CD4-positive, alpha-beta memory T cell (primary cell): Measurements from ENCODE around the gene COL7A1. TPM values are rescaled to one million over a fixed set of nuclear protein-coding genes. Genes with fewer than 3 reads are reported as not detected.
A peak's percentile ranks its signal among the peaks of the same experiment; 100 is the strongest.

Source experiments
- CTCF ChIA-PET: fragments of 350-600 bp; sonication (Branson Sonifier 250); formaldehyde crosslinking; loops from one replicate; lab custom pipeline; 2021; ENCODE audit warnings: inconsistent platforms; ENCODE audit not compliant: partially characterized antibody; lab: Charles Lee
- POLR2A ChIA-PET: fragments of 350-600 bp; sonication (Branson Sonifier 250); formaldehyde crosslinking; loops from one replicate; lab custom pipeline; 2021; ENCODE audit not compliant: partially characterized antibody; lab: Charles Lee
- DNase-seq, 5 donors: peaks; one replicate each; pipeline versions ENCODE4 v3.0.0 to v3.0.0-alpha.2; 2020 to 2022; ENCODE audit warnings: mixed read lengths in 1 of 5
- H3K27ac ChIP-seq: one replicate; pipeline ENCODE4 v1.7.0; 2013; ENCODE audit warnings: low read depth, low read length
- H3K27me3 ChIP-seq: 2 replicates; pipeline ENCODE4 v1.7.0; 2013; ENCODE audit warnings: mild to moderate bottlenecking, low read length, moderate library complexity; ENCODE audit not compliant: insufficient read depth
- H3K36me3 ChIP-seq: 2 replicates; pipeline ENCODE4 v1.7.0; 2013; ENCODE audit warnings: mild to moderate bottlenecking, low read length, moderate library complexity; ENCODE audit not compliant: insufficient read depth
- H3K4me1 ChIP-seq: 2 replicates; pipeline ENCODE4 v1.7.0; 2013; ENCODE audit warnings: mild to moderate bottlenecking, low read length, moderate library complexity; ENCODE audit not compliant: insufficient read depth
- H3K4me3 ChIP-seq, 2 donors: one replicate each; pipeline ENCODE4 v1.7.0; 2013; ENCODE audit warnings: low read length in 2 of 2, mild to moderate bottlenecking in 1 of 2
- H3K9me3 ChIP-seq, 2 donors: one replicate each; pipeline ENCODE4 v1.7.0; 2013; ENCODE audit warnings: low read length in 2 of 2, control low read depth in 1 of 2; ENCODE audit not compliant: control insufficient read depth in 1 of 2
- H3K27ac Mint-ChIP-seq, 7 donors: one replicate each; pipeline ENCODE4 v1.8.0; 2020 to 2021; ENCODE audit warnings: mixed read lengths in 7 of 7, mild to moderate bottlenecking in 6 of 7, inconsistent platforms in 3 of 7, moderate library complexity in 3 of 7
- H3K27me3 Mint-ChIP-seq, 2 donors: one replicate each; pipeline ENCODE4 v1.8.0; 2020 to 2021; ENCODE audit warnings: mixed read lengths in 2 of 2
- H3K36me3 Mint-ChIP-seq, 2 donors: one replicate each; pipeline ENCODE4 v1.8.0; 2020 to 2021; ENCODE audit warnings: mixed read lengths in 2 of 2, inconsistent platforms in 1 of 2, mild to moderate bottlenecking in 1 of 2
- H3K4me1 Mint-ChIP-seq, 4 donors: one replicate each; pipeline ENCODE4 v1.8.0; 2020 to 2021; ENCODE audit warnings: mixed read lengths in 4 of 4, mild to moderate bottlenecking in 1 of 4
- H3K4me3 Mint-ChIP-seq, 8 donors: one replicate each; pipeline ENCODE4 v1.8.0; 2020 to 2021; ENCODE audit warnings: mixed read lengths in 8 of 8, mild to moderate bottlenecking in 7 of 8, moderate library complexity in 6 of 8, inconsistent platforms in 3 of 8
- H3K9me3 Mint-ChIP-seq, 8 donors: one replicate each; pipeline ENCODE4 v1.8.0; 2020 to 2021; ENCODE audit warnings: mixed read lengths in 8 of 8, mild to moderate bottlenecking in 5 of 8, inconsistent platforms in 3 of 8, moderate library complexity in 1 of 8
- intact Hi-C: fragments of 100-400 bp; cut with micrococcal nuclease; formaldehyde crosslinking; loops from one replicate; pipeline ENCODE4 v1.15.1; 2023
- polyA plus RNA-seq, 2 donors: library from polyadenylated mRNA; unstranded; fragments of 300-500 nt; fragmentation: Illumina TruSeq; gene quantifications; one replicate each; pipeline ENCODE4 v1.2.3, GENCODE V29; 2021
- total RNA-seq, 2 experiments: library from RNA; stranded (reverse); gene quantifications; one replicate each; pipeline ENCODE4 v1.2.3, GENCODE V29; 2021

COL7A1 gene
- total and polyA plus RNA-seq, 4 experiments from 2014 or later: 1.2 to 1.9 TPM; not detected in 2

DNA sequence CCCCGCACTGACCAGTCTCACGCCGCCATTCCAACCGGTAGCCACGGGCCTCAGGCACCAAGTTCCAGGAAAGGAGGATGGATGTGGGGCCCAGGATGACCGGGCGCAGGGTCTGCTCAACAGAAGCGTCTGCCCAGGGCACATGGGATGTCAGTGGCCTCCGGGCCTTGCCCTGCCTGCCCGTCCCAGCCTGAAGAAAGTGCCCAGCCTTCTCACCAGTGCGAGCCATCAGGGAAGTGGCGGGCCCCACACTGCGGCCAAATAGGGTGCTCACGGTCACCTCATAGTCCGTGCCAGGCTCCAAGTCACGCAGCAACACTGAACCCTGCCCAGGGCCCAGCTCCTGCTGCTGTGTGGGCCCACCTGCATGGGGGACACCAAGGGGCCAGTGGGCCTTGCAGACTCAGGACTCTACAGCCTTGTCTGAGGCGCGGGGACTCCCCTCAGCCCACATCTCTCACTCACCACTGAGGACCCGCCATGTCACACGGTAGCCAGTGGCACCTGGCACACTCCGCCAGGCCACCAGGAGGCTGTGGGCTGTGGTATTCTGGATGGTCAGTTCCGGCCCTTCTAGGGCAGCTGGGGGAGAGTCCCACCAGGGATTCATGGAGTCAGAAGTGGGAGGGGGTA is 3.1 kb downstream of the COL7A1 start:
- CTCF ChIA-PET: no interaction called here
- peaks cover 0 to 2% (median 0%) of the 10 kb centered on the region in 8 donors for H3K9me3 Mint-ChIP-seq
- Histone ChIP-seq H3K9me3 (no peaks in the 10 kb centered on the region), H3K4me1 (no peaks in the 10 kb centered on the region), H3K36me3 (no peaks in the 10 kb centered on the region), H3K27me3 (no peaks in the 10 kb centered on the region), H3K4me3 (no peak overlapping the region), H3K27ac (no peak overlapping the region)
- POLR2A ChIA-PET: no interaction called here
- H3K27me3 Mint-ChIP-seq: peaks cover 14 to 32% of the 10 kb centered on the region in 2 donors
- DNase-seq: peak in 1 of 5 donors; percentile 20
- H3K36me3 Mint-ChIP-seq: peaks cover 0 to 3% of the 10 kb centered on the region in 2 donors
- H3K4me1 Mint-ChIP-seq: peaks cover 0 to 4% (median 1%) of the 10 kb centered on the region in 4 donors
- H3K27ac Mint-ChIP-seq: no peak overlapping the region
- intact Hi-C loops: no loop called here
- H3K4me3 Mint-ChIP-seq: no peak overlapping the region

- Histone ChIP-seq H3K36me3 (no peaks in the 10 kb centered on the region), H3K4me3 (no peak overlapping the region), H3K9me3 (no peaks in the 10 kb centered on the region), H3K27ac (no peak overlapping the region), H3K27me3 (no peaks in the 10 kb centered on the region), H3K4me1 (no peaks in the 10 kb centered on the region)
- peaks cover 0 to 2% (median 0%) of the 10 kb centered on the region in 8 donors for H3K9me3 Mint-ChIP-seq
- H3K27me3 Mint-ChIP-seq: peaks cover 15 to 34% of the 10 kb centered on the region in 2 donors
- H3K27ac Mint-ChIP-seq: no peak overlapping the region
- DNase-seq: peak in 1 of 5 donors; percentile 18
- H3K4me3 Mint-ChIP-seq: no peak overlapping the region
- intact Hi-C loops: no loop called here
- no peaks in the 10 kb centered on the region for H3K36me3 Mint-ChIP-seq
- ChIA-PET CTCF (no interaction called here), POLR2A (no interaction called here)
- peaks cover 0 to 4% (median 1%) of the 10 kb centered on the region in 4 donors for H3K4me1 Mint-ChIP-seq
Measured at GRCh38 chr3:48591436-48591835, 3.7 kb downstream of the COL7A1 start.

- no peaks in the 10 kb centered on the region for H3K27me3 ChIP-seq
- Mint-ChIP-seq H3K36me3 (no peaks in the 10 kb centered on the region), H3K27ac (no peak overlapping the region), H3K9me3 (peaks cover 0 to 2% (median 0%) of the 10 kb centered on the region in 8 donors), H3K27me3 (peaks cover 15 to 31% of the 10 kb centered on the region in 2 donors), H3K4me3 (no peak overlapping the region), H3K4me1 (no peaks in the 10 kb centered on the region)
- H3K36me3 ChIP-seq: no peaks in the 10 kb centered on the region
- ChIA-PET CTCF (no interaction called here), POLR2A (no interaction called here)
- no peak for DNase-seq
- no peak overlapping the region for H3K4me3 ChIP-seq
- intact Hi-C loops: no loop called here
- H3K4me1 ChIP-seq: no peaks in the 10 kb centered on the region
- H3K27ac ChIP-seq: no peak overlapping the region
- no peaks in the 10 kb centered on the region for H3K9me3 ChIP-seq
Measured at GRCh38 chr3:48588230-48588629, 6.9 kb downstream of the COL7A1 start.

- no peak overlapping the region for H3K4me3 Mint-ChIP-seq
- no peaks in the 10 kb centered on the region for H3K36me3 Mint-ChIP-seq
- Histone ChIP-seq H3K4me1 (no peaks in the 10 kb centered on the region), H3K27me3 (no peaks in the 10 kb centered on the region), H3K4me3 (no peak overlapping the region), H3K36me3 (no peaks in the 10 kb centered on the region), H3K9me3 (no peaks in the 10 kb centered on the region), H3K27ac (no peak overlapping the region)
- peaks cover 13 to 27% of the 10 kb centered on the region in 2 donors for H3K27me3 Mint-ChIP-seq
- DNase-seq: no peak
- H3K9me3 Mint-ChIP-seq: peaks cover 0 to 2% (median 0%) of the 10 kb centered on the region in 8 donors
- H3K27ac Mint-ChIP-seq: no peak overlapping the region
- intact Hi-C loops: no loop called here
- no peaks in the 10 kb centered on the region for H3K4me1 Mint-ChIP-seq
- POLR2A ChIA-PET: no interaction called here
- CTCF ChIA-PET: no interaction called here
Measured at GRCh38 chr3:48587686-48588085, 7.4 kb downstream of the COL7A1 start.

DNA sequence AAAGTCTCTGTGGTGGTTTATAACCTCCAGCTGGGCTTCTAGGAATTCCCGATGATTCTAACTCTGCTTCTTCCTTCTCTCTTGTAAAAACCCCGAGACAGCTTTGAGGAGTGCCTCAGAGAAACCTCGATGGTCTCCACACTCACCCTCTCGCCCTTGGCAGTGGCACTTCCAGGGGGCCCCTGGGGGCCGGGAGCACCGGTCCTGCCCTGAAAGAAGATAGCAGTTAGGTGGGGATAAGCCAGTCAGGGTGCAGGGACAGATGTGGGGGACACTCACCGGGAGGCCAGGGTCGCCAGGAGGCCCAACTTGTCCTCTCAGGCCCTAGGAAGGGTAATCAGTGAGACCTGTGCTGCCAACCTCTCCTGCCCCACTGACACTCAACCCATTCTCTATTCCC is 9.7 kb downstream of the COL7A1 start:
- Histone ChIP-seq H3K27ac (no peak overlapping the region), H3K4me1 (no peaks in the 10 kb centered on the region), H3K4me3 (no peak overlapping the region), H3K36me3 (no peaks in the 10 kb centered on the region), H3K9me3 (no peaks in the 10 kb centered on the region), H3K27me3 (no peaks in the 10 kb centered on the region)
- ChIA-PET POLR2A (no interaction called here), CTCF (no interaction called here)
- no peaks in the 10 kb centered on the region for H3K4me1 Mint-ChIP-seq
- H3K27me3 Mint-ChIP-seq: peaks cover 9 to 21% of the 10 kb centered on the region in 2 donors
- H3K4me3 Mint-ChIP-seq: no peak overlapping the region
- H3K9me3 Mint-ChIP-seq: no peaks in the 10 kb centered on the region
- H3K27ac Mint-ChIP-seq: peak overlapping the region in 1 of 7 donors; percentile 59
- intact Hi-C loops: no loop called here
- no peaks in the 10 kb centered on the region for H3K36me3 Mint-ChIP-seq
- DNase-seq: no peak

DNA sequence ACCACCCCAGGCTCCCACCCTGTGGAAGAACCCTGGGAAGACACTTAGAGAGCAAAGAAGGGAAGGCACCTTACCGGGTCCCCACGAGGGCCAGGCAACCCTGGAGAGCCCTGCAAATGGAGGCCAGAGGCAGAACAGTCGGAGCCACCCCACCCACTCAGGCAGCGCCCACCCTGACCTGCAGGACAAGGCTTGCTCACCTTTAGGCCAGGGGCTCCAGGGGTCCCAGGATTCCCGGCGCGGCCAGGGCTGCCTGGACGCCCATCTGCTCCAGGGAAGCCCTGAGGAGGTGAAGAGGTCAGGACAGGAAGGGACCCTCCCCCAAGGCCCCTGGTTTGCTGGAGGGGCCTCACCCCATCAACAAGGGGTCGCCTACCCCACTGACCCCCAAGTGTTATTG is 10.3 kb downstream of the COL7A1 start:
- ChIA-PET POLR2A (no interaction called here), CTCF (no interaction called here)
- H3K27me3 Mint-ChIP-seq: peaks cover 9 to 20% of the 10 kb centered on the region in 2 donors
- Histone ChIP-seq H3K36me3 (no peaks in the 10 kb centered on the region), H3K27me3 (no peaks in the 10 kb centered on the region), H3K4me3 (no peak overlapping the region), H3K4me1 (no peaks in the 10 kb centered on the region), H3K9me3 (no peaks in the 10 kb centered on the region), H3K27ac (no peak overlapping the region)
- H3K27ac Mint-ChIP-seq: no peak overlapping the region
- H3K9me3 Mint-ChIP-seq: no peaks in the 10 kb centered on the region
- no peak for DNase-seq
- H3K36me3 Mint-ChIP-seq: no peaks in the 10 kb centered on the region
- H3K4me3 Mint-ChIP-seq: no peak overlapping the region
- intact Hi-C loops: no loop called here
- H3K4me1 Mint-ChIP-seq: no peaks in the 10 kb centered on the region

DNA sequence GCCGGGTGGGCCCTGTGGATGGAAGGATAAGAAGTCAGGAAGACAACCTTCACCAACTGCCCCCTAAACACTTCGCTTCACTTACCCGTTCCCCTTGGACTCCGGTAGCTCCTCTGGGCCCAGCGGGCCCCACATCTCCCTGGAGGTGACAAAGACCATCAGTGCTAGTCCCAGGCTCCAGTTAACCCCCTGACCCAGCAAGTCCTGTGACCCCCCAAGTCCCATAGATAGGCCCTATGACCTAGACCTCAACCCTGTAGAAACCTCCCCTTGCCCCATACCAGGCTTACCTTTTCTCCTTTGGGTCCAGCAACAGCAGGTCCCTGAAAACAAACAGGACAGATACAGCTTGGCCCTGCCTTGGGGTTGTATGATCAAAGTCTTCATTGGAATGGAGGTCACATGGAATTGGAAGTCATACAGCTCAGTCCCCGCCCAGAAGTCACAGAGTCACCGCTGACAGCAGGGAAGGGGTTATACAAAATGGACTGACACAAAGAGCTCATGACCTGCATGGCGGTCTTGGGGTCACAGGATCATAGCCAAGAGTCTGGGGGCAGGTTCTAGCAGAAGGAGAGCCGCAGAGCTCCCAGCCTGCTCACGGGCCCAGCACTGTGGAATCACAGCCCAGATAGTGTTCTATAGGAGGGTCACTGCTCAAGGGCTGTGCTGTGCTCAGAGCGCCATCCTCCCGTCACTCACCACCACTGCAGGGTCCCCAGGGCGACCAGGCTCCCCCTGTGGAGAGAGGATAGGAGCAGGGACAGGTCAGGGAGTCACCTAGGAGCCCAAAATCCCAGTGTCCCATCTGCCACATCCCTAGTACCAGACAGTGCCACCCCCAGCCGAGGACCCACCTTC is 13.3 kb downstream of the COL7A1 start:
- no peaks in the 10 kb centered on the region for H3K27me3 ChIP-seq
- POLR2A ChIA-PET: no interaction called here
- intact Hi-C loops: no loop called here
- no peak overlapping the region for H3K27ac ChIP-seq
- DNase-seq: no peak
- Mint-ChIP-seq H3K27ac (no peak overlapping the region), H3K4me3 (no peak overlapping the region), H3K36me3 (no peaks in the 10 kb centered on the region), H3K9me3 (no peaks in the 10 kb centered on the region), H3K4me1 (no peaks in the 10 kb centered on the region), H3K27me3 (peaks cover 1 to 2% of the 10 kb centered on the region in 2 donors)
- no peak overlapping the region for H3K4me3 ChIP-seq
- H3K9me3 ChIP-seq: no peaks in the 10 kb centered on the region
- no peaks in the 10 kb centered on the region for H3K36me3 ChIP-seq
- CTCF ChIA-PET: no interaction called here
- no peaks in the 10 kb centered on the region for H3K4me1 ChIP-seq
